NCI-H2107 treated with DMSO at 0.1 percent for 48 hours (cell line): Measurements from ENCODE around the gene FSTL3.
"Not testable (repeated sequence)": the region's sequence is repeated elsewhere in the genome, so short reads cannot be mapped to it uniquely, and the experiment has no call there.

ENCODE experiments used
- DNase-seq: peaks from one replicate; lab custom pipeline; 2025; ENCODE audit not compliant: unreplicated experiment; lab: John Stamatoyannopoulos, UW

FSTL3 gene

DNA sequence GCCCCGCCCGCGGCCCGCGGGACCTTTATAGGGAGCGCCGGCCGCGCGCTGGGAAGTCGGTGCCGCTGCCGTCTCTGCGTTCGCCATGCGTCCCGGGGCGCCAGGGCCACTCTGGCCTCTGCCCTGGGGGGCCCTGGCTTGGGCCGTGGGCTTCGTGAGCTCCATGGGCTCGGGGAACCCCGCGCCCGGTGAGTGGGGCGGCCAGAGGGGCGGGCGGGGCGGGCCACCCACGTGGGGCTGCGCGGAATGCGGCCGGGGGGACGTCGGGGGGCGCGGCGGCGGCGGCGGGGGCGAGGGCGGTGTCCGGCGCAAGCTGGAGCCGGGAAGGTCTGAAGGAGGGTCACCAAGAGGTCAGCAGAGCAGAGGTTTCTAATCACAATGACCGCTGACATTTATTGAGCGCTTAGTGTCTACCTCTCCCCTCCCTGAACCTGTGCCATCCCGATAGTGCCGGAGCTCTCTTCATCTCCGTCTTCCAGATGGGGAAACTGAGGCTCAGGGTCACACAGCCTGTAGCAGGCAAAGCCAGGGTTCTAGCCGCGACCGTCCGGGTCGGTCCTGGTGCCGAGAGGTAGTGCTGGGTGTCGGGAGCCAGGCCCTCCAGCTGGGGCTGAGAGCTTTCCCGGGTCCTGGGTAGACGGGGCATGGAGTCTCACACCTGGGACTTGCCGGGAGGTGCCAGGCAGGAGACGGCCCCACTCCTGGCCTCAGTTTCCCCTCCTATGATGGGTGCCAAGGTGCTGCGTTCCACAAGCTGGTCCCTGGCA is at the start of gene FSTL3:
Gene FSTL3, plus strand, starts transcription at position 54 of the 767 bp plus-strand sequence. Its CDS starts 32 bp downstream, at position 86.
- no peak for DNase-seq

- DNase-seq, result not testable (repeated sequence)
Observed at GRCh38 chr19:626566-626965, 49.6 kb upstream of the FSTL3 start.

- DNase-seq, result no peak
Observed at GRCh38 chr19:628168-628567, 48.0 kb upstream of the FSTL3 start.

GRCh38 chr19:629515-629914 is 46.7 kb upstream of the FSTL3 start:
- not testable (repeated sequence) for DNase-seq

DNA sequence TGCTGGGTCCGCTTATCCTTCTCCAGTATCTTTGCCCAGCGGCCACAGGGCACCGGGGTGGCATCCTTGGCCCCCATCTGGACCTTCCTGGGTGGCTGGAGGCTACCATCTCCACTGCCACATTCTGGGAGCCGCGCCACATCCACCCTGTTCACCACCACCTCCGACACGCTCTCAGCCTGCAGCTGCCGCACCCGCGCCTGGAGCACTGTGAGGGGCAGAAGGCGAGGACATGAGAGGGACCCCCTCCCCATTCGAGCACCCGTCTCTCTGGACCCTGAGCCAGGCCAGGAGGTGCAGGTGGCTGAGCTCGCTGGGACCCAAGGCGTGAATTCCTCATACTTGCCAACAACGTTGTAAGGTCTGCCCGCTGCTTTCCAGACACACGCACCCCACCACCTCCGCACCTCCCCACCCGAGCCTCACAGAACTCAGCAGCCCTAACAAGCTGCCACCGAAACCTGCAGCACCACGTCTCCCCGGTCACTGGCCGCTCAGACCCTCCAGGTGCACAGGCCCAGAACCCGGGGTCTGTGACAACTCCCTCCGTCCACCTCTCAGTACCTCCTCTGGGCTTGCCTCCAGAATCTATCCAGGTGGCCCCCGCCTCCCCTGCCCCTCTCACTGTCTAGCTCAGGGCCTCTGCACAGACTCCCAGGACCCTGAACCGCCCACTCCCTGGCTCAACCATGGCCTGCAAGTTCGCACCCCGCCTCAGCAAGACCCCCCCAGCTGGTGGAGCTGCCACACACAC is 46.1 kb upstream of the FSTL3 start:
- DNase-seq, result no peak

- DNase-seq, result no peak
Observed at GRCh38 chr19:632579-633067, 43.6 kb upstream of the FSTL3 start.

DNA sequence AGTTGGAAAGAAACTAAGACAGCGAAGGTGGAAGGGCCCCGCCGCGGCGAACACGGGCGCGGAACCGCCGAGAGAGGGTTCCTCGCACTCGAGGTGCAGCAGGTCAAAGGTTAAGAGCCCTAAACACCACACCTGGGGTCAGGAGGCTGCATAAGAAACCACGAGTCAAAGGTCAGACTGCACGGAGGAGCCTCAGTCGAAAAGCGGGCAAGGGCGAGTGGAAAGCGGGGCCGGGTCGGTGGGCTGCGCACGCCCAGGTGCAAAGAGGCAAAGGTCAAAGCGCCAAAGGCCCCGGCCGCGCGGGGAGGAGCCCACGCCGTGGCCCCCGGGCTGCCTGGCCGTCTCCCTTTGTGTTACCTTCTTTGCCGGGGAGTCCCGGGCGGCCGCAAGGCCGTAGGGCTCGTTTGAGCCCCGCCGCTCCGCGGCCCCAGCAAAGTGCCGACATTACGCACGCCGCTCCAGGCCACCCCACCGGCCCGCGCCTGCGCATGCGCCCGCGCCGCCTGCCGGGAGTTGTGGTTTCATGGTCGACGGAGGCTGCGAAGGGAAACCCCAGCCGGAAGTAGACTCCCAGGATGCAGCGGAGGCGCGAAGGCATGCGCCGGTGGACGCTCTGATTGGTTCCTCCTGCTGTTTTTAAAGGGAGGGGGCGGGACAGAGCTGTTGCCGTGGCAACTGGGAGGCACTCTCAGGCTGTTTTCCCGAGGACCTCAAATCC is 43.0 kb upstream of the FSTL3 start, which contains the start of gene POLRMT:
Gene POLRMT, minus strand, starts transcription at position 470 of the 718 bp plus-strand sequence. Its CDS starts 25 bp downstream, at position 445.
- peak; percentile 89 for DNase-seq

DNA sequence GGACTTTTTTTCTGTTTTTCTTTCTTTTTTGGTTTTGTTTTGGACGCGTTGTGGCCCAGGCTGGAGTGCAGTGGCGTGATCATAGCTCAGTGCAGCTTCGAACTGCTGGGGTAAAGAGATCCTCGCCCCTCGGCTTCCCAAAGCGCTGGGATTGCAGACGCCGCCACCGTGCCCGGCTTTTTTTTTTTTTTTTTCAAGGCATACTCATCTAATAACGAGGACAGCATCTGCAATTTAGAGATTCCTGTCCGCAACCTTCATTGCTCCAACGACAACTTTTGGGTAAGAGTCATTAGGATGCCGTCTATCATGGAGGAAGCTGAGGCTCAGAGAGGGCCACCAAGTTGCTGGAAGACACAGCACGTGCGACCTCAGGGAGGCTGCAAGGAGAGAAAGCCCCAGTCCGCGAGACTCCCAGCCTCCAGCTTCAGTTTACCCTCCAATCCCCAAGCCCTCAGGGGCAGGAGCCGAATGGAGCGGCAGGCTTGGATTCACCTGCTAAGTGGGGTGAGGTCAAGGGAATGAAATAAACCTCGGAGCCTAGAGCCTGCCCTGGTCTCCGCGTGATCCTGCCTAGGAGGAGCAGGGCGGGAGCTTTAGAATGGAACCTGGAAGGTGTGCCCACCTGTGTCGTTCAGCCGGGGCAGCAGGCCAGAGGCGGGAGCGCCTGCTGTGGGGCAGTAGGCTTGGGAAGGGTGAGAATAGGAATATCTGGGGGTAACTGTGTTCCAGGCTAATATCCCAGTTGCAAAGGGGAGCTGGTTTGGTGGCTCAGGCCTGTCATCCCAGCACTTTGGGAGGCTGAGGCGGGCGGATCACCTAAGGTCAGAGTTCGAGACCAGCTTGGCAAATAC is 42.2 kb upstream of the FSTL3 start:
- no peak for DNase-seq

- no peak for DNase-seq
Observed at GRCh38 chr19:634975-635652, 41.1 kb upstream of the FSTL3 start.

- DNase-seq, result no peak
Observed at GRCh38 chr19:638906-639252, 37.3 kb upstream of the FSTL3 start.

DNA sequence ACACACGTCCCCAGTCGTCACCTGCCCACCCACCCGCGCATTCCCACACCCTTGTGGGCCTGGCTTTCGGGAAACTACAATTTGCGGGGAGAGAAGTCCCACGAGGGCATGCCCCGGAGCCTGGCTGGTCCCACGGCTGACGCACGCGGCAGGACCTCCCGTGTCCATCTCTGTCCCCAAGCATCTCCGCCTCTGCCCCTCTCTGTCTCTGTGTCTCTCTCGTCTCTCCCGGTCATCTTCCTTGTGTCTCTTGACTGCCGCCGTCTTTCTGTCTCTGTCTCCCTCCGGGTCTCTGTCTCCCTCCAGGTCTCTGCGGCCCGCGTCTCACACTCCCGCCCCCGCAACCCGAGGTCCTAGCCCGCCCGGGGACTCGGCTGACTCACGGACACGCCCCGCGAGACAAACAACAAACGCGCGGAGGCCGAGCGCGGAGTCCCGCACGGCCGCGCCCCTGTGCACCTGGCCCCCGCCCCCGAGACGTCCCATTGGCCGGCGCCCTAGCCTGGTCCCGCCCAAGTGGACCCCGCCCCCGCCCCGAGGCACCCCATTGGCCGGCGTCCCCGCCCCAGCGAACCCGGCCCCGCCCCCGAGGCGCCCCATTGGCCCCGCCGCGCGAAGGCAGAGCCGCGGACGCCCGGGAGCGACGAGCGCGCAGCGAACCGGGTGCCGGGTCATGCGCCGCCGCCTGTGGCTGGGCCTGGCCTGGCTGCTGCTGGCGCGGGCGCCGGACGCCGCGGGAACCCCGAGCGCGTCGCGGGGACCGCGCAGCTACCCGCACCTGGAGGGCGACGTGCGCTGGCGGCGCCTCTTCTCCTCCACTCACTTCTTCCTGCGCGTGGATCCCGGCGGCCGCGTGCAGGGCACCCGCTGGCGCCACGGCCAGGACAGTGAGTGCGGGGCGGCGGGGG is 36.7 kb upstream of the FSTL3 start, which contains the start of gene FGF22:
Gene FGF22, plus strand, starts transcription at position 627 of the 908 bp plus-strand sequence. Its CDS starts 47 bp downstream, at position 674.
- DNase-seq, result peak; percentile 31

- DNase-seq, result no peak
Observed at GRCh38 chr19:640161-640558, 36.0 kb upstream of the FSTL3 start.

GRCh38 chr19:640606-641189 is 35.5 kb upstream of the FSTL3 start:
- no peak for DNase-seq

GRCh38 chr19:641702-642101 is 34.5 kb upstream of the FSTL3 start:
- DNase-seq, result no peak

GRCh38 chr19:642767-643727 is 33.1 kb upstream of the FSTL3 start:
- DNase-seq, result no peak

GRCh38 chr19:643736-644135 is 32.5 kb upstream of the FSTL3 start:
- DNase-seq, result no peak

DNA sequence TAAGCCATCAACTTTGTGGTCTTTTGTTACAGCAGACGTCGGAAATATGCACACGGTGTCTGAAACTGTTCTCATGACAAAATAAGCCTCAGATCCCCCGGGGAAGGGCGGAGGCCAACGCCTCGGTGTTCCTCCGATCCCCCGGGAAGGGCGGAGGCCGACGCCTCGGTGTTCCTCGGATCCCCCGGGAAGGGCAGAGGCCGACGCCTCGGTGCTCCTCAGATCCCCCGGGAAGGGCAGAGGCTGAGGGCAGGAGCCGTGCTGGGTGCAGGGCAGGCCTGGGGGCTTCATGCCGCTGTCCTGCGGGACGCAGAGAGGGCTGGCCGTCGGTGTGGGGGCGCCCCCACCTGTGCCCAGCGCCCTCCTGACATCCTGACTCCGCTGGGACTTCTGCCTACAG is 31.8 kb upstream of the FSTL3 start:
- no peak for DNase-seq
